Stimulated activated naive CD8-positive, alpha-beta T cell treated with anti-CD3 and anti-CD28 coated beads, Interleukin-15, Interleukin-2, amounts not matched to agents 100 U/mL and 50 U/mL, for 24 hours (primary cell): ENCODE measurements around the gene GNAQ.
A peak's percentile ranks its signal among the peaks of the same experiment; 100 is the strongest.
"Not testable (repeated sequence)": the region's sequence is repeated elsewhere in the genome, so short reads cannot be mapped to it uniquely, and the experiment has no call there.

Experiments used
- ATAC-seq: fragments of 150-1000 bp; cut with Tn5 transposase; one replicate; pipeline ENCODE4 v1.10.0; 2021
- DNase-seq: peaks from one replicate; pipeline ENCODE4 v3.0.0; 2021

The GNAQ gene

DNA sequence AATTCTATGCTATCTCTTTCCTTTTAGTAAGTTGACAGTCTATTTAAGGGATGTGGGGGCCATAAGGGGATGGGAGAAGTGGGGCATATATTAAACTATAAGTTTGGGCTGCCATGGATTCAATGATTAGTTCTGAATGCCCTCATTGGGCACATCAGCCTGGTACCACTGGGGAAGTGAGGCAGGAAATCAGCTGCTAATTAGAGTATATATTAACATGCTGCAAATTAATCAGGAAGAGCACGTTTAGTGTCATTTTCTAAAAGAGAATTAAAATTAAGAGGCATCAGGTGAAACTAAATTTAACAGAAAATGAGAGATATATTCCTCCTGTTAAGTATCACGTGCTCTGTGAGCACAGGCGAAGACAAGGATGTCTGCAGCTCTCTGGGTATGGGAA is 260.4 kb downstream of the GNAQ start:
- ATAC-seq, result no peak
- no peak for DNase-seq

DNA sequence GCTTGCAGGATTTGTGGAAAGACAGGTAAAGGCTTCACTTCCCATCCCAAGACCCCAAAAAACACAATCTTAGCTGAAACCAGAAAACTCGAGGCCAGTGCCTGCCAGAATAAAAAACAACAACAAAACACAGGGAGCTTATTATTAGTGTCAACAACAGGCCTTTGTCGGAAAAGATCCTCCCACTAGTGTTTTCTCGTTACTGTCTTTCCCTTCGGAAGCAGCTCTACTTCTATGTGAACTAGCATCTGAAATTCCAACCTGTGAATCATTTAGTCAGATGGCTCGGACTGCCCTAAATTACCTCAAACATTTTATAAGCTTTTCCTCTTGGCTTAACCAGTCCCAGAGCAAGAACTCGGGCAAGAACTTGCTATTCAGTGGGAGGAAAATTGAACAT is 261.3 kb downstream of the GNAQ start:
- DNase-seq (no peak), ATAC-seq (no peak)

DNA sequence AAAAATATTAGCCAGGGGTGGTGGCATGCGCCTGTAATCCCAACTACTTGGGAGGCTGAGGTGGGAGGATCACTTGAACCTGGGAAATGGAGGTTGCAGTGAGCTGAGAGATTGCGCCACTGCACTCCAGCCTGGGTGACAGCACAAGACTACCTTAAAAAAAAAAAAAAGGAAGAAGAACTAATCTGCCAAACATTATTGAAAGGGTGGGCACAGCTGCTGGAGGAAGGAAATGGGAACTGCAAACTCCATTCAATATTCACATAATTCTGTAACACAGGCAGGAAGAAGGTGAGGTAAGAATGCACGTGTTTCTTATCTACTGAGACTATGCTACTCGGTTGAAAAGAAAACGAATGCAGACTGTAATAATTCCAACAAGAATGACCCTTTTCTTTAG is 262.4 kb downstream of the GNAQ start:
- no peak for ATAC-seq
- DNase-seq, result no peak

DNA sequence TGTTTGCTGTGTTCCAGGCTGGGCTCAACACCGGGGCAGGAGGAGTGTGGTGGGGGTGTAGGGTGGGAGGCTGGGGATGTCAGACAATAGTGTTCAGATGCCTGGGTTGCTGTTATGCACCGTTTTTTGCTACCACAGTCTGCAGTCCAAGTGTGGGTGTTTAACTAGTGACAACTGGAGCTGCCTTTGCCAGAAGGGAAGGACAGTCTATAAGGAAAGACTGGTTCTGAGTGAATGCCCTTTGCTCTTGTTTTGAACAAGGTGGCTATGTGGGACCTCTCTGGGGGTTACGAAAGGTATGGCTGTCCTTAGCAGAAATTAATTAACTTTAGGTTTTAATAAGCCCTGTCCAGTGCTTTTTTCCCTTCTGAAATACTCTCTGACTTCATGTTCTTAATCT is 265.0 kb downstream of the GNAQ start:
- ATAC-seq (no peak), DNase-seq (no peak)

DNA sequence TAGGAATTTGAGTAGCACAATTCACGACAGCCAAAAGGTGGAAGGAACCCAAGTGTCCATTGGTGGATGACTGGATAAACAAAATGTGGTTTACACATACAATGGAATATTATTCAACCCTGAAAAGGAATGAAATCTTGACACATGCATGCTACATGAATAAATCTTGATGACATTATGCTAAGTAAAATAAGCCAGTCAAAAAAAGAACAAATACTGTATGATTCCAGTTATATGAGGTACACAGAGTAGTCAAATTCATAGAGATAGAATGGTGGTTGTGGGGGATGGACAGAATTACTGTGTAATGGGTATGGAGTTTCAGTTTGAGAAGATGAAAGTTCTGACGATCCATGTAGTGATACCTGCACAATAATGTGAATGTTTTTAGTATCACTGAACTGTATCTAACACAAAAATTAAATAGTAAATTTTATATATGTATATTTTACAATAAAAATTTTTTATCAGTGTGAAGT is 265.8 kb downstream of the GNAQ start:
- no peak for DNase-seq
- no peak for ATAC-seq

DNA sequence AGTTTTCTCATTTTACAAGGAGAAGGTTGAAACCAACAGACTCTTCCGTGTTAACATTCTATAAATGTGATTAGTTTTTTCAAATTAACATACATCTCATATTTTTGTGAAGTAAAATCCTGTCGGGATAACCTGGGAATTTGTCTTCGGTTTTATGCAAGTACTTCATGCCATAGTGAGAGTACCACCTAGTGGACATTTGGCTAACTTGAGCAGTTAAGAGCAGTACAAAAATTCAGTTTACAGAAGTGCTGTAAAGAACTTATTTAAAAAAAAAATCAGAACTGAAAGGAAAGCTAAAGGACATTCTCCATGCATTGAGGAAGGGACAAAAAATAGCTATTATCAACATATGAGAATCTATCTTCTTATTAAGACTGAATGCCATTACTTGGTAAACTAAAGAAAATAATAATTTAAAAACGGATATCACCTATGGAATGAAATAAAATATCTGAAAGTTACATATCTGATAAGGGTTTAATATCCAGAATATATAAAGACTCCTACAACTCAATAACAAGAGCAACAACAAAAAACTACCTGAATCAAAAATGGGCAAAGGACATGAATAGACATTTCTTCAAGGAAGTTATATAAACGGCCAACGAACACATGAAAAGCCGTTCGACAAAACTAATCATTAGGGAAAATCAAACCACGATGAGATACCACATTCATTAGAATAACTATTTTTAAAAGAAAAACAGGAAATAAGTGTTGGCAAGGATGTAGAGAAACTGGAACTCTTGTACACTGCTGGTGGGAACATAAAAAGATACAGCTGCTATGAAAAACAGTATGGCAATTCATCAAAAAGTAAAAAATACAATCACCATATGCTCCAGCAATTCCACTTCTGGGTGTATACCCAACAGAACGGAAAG is 266.5 kb downstream of the GNAQ start:
- no peak for DNase-seq
- no peak for ATAC-seq

DNA sequence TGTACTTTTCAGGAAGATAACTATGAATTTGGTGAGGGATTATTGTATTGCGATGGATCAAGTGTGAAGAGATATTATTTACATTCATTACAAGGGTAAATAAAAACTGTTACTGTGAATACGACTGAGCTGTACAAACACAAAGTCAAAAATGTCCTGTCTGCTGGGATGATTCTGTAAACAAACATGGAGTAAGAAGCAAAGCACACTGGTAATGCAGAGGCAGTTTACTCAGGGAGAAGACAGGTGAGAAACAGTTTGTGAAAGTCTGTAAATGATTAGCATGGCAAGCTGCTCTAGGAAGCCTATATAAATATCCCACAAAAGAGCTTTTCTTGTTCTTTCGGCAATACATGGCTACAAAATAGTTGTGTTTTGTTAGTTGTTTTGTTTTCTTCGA is 268.0 kb downstream of the GNAQ start:
- no peak for ATAC-seq

DNA sequence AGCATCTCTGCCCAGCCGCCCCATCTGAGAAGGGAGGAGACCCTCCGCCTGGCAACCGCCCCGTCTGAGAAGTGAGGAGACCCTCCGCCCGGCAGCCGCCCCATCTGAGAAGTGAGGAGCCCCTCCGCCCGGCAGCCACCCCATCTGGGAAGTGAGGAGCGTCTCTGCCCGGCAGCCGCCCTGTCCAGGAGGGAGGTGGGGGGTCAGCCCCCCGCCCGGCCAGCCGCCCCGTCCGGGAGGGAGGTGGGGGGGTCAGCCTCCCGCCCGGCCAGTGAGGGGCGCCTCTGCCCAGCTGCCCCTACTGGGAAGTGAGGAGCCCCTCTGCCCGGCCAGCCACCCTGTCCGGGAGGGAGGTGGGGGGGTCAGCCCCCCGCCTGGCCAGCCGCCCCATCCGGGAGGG is 270.7 kb downstream of the GNAQ start:
- not testable (repeated sequence) for DNase-seq, ATAC-seq

More for the DNA sequence above, 268.0 kb downstream of the GNAQ start:
- no peak for DNase-seq

DNA sequence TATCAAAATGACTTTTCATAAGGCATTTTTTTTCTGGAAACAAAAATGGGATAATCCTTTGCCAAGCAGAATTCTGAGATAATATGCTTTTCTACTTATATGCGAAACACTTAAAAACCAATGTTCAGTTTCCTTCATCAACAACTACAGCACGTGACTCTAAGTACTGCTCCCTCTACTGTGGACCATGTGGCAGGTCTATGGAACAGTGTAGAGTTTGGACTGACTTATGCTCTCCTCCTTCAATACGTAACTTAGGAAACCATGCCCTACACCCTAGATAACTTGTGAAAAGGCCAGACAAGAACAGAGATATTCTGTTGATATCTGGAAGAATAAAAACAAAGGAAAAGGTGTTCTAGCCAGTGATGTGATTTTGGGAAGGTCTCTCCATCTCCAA is 272.2 kb downstream of the GNAQ start:
- DNase-seq, result no peak
- no peak for ATAC-seq

DNA sequence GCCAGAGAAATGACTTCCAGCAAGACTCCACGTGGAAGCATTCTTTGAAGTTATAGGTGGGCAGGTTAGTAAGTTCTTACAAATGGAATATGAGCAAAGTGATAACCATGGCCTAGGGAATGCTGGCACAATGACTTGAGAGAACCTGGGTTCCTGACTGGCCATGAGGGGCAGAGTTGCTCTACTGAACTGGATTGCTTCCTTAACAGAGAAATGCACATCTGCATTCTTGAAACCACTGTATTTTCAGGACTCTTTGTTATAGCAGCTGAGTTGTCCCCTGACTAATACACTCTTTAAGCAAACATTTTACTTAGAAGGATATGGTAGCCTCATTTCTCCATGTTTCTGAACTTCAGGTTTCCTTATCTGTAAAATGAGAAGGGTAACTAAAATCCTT is 275.2 kb downstream of the GNAQ start:
- ATAC-seq, result no peak
- no peak for DNase-seq

DNA sequence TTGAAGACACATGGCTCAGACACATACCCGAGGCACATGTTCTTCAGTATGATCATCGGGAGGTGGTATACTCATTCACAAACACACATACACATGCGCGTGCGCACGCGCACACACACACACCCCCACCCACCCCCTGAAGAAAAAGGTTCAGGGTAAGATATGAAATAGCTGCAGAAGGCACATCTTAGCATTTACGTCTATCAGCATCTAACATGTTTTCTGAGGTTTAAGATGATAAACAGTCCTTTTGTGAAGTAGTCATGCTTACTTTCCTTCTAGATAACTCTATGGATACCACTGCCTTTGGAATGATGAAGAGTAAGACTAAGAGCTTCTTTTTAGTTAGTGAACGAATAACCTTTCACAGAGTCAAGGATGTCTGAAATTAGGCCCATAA is 278.4 kb downstream of the GNAQ start:
- ATAC-seq, result no peak
- DNase-seq, result no peak

DNA sequence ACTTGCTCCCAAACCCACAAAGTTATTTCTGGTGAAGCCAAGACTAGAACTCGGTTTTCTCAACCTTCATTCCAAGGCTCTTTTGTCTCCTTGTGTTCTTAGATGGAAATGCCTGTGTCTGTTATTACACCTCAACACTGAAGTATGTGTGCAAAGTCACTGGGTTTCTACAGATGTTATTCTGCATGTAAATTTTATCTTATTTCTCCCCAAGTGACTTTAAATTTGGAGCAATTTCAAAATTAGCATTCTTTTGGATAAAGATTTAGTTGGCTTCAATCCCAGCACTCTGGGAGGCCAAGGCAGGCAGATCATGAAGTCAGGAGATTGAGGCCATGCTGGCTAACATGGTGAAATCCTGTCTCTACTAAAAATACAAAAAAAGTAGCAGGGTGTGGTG is 279.1 kb downstream of the GNAQ start:
- DNase-seq, result no peak
- ATAC-seq, result no peak

DNA sequence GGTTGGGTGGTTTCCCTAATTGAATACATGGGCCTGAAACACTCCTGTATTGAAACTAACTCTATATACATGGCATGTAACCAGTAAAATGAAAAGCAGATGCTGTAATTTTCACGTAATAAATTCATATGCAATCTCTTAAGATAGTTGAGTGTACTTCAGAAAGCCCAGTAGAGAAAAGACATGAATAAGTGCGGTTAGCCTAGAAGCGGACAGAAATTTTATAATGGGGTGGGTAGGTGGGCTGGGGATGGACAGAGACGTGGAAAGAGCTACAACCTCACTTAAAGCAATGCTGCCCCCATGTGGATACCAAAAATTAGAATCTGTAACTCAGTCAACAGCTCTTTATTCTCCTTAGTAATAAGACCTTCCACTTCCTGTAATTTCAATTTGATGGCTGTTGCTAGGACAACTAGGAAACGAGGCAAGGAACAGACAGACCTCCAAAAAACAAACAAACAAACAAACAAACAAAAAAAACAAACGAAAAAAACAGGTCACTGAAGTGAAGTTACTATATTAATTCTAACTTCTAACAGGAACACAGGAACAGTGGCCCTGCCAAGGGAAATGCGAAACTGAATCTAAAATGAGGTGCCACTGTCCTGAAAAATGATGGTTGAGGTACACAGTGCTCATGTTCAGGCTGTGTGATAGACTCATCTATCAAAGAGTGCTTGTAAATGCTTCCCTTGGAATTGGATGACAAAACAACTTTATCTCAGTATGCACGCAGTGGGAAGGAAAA is 280.1 kb downstream of the GNAQ start:
- no peak for ATAC-seq
- peak; percentile 17 for DNase-seq

DNA sequence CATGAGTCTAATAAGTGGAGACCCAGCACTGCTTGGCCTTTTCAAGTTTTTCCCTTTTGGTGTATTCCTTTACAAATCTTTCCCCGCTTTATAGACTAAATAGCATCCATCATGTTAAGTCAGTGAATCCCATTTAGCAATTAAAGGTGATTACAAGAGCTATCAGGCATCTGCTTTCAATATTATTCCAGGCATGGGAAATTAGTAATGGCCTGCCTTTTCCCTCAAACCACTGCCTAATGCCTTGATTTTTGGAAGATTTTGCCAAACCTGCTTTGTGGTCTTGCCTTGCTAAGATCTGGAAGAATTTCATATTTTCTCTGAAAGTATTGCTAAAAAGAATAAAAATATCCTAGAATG is 280.6 kb downstream of the GNAQ start:
- no peak for ATAC-seq
- DNase-seq, result no peak

DNA sequence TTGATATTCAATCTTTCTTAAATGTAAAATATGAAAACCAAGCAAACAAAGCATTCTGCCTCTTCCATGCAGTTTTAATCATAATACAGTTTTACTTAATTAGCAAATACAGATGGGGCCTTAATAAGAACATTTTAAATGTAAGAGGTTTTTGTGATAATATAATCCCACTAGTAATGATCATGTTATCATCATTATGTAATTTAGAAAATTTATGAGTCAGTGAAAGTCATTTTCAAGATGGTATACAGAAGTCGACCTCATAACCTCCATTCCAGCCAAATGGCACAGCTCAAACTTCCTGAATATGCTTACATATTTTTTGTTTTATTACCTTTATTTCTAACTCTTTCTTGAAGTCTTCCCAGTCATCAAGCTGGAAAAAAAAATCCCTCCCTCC is 281.3 kb downstream of the GNAQ start:
- DNase-seq, result no peak
- no peak for ATAC-seq

DNA sequence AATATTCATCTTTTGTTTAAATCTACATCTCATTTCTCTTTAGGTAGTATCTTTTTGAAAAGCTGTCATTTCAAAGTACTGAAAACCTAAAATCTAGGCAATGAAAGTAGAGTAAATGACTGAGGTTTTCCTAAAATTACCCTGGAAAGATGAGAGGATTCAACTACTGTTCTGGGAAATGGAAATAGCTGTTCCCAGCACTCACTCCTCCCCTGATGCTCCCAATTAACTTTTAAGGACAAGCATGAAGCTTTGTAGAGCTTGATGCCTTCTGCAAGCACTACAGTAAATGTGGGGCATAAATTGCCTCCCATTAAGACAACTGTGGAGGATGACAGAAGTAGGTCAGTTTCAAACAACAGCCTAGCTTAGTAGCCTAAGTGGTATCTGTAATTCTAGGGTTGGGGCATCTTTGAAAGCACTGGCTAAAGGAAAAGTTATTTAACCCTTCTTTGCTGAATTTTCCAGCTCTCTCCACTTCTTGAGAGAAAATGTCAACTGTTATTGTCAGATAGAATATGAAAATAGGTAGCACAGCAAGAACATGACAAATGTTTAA is 283.3 kb downstream of the GNAQ start:
- no peak for ATAC-seq
- no peak for DNase-seq

DNA sequence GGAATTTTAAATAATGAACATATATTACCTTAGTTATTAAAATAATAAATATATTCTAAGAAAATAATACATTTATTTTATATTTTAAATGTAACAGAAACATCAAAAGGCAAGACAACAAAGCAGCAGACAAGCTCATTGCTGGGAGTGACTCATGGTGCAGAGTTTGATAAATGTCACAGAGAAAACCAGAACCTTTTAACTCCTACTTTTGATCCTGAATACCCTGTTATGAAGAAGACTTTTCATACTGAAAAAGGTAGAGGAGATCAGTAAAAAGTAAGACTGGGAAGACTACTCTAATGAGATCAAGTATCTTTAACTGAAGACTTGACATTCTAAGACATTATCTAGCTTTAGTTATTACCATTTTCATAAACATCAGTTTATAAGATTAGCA is 284.4 kb downstream of the GNAQ start:
- DNase-seq (no peak), ATAC-seq (peak; percentile 65)

DNA sequence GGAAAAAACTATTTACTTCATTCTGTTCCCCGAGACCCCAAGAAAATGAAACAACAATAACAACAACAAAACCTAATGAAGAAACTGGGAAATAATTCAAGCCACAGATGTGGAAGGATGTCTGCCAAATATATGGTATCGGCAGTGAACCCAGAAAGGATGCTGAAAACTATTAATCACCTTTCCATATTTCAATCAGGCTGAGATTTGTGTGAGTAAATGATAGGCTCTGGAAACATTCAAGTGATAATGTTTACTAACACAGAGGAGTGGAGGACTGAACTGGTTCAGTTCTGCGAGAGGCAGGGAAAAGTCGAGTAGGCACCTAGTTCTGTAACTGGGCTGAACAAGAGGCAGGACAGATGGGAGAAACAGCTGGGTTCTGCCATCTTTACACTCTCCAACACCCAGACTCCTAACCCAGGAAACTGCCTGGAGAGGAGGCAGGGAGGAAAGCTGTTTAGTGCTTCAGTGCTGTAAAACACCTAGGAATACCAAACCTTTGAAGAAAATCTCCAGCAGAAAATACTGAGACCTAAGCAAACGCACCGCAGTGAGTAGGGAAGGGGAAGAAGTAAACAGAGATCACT is 286.7 kb downstream of the GNAQ start:
- DNase-seq (no peak), ATAC-seq (no peak)

DNA sequence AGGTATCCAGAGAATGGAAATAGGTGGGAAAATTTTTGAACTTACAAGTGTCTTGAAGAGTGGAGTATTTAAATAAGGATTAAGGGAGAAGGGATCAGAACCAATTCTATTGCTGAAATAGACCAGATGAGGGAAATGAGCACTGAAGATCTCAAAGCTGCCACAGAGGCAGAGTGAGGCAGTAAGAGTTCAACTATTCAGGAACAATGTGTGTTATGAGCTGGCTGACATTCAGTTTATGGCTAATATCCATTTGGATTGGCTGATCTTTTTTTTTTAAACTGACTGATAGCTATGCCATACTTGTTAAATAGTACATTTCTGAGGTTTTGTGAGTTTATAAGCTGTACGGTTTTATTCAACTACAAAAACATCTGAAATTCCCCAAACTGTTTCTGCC is 288.2 kb downstream of the GNAQ start:
- DNase-seq, result no peak
- no peak for ATAC-seq

DNA sequence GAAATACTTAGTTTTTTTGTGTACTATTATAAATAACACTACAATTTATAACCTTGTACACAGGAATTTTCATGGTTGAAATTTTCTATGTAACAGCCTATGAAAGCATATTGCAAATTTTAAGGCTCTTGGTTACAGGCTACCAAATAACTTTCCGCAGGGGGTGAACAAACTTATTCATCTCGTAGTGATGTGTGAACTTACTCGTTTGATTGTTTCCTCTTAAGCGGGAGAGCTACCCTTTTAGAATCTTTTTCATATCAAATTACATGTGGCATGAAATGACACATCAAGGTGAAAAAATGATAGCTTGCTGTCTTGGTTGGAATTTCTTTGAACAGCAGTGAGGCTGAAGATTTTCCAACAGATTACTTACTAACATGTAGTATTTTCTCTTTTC is 292.7 kb downstream of the GNAQ start:
- ATAC-seq (peak; percentile 40), DNase-seq (no peak)

DNA sequence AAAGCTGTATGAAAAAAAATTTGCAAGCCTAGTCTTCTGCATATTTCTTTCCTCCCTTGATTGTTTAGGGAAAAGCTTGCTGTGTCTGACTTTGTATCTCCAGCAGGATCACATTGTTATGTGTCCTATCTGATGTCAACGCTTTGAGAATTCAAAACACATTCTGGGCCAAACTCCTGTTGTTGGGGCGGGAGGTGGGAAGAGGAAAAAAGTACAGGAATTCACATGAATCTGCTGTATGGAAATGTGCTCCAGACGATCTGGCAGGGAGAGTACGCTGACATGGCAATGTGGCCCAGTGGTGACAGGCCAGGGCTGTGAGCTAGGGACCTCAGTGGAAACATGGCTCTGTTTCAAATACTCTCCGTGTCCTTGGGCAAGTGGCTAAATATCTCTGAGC is 296.1 kb downstream of the GNAQ start:
- ATAC-seq, result no peak
- no peak for DNase-seq

DNA sequence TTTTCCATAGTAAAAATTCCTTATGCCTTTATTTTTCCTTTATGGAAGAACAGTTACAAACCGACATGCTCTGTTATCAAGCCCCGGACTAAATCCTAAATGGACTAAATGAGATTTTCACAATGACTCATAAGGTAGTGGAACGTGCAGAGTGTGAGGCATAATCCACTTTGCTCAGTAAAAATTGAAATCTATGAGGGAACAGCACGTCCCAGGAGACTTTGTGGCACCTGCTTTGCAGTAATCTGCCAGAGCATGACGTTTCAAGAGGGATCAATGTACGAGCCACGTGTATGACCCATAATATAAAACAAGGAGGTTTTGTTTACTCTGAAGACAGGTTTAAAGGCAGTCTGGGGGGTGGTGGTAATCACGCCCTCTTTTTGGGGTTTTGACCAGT is 299.7 kb downstream of the GNAQ start:
- ATAC-seq, result no peak
- DNase-seq, result no peak
